ENCODE measurements around the gene AP5M1. TPM values are rescaled to one million over a fixed set of nuclear protein-coding genes. Genes with fewer than 3 reads are reported as not detected.

AP5M1 gene
- total and polyA plus RNA-seq, 4 donors = 11.7 to 36.9 (median 23.3) TPM

- ATAC-seq (ENCODE audit: low FRiP score) = no peak
- DNase-seq = no peak
- no peak overlapping the region for H3K27ac ChIP-seq (ENCODE audit: low read depth in 1 of 2, low read length in 2 of 2)
- WGBS, 2 donors = 71 to 76% methylated on average over 2 of the region's 2 CpGs
- H3K36me3 ChIP-seq (ENCODE audit: control insufficient read depth in 1 of 2, insufficient read depth in 2 of 2, low read length in 1 of 2) = peaks cover 0 to 3% of the 10 kb centered on the region in 2 donors
- H3K27me3 ChIP-seq (ENCODE audit: control insufficient read depth in 1 of 2, insufficient read depth in 2 of 2, low read length in 1 of 2) = no peaks in the 10 kb centered on the region
- intact Hi-C loops (cut with DNase I) = no loop called here
- no peaks in the 10 kb centered on the region for H3K9me3 ChIP-seq (ENCODE audit: control insufficient read depth, low read length)
- peaks cover 2 to 4% of the 10 kb centered on the region in 2 donors for H3K4me1 ChIP-seq (ENCODE audit: control insufficient read depth in 1 of 2, insufficient read depth in 2 of 2, low read length in 2 of 2)
- H3K4me3 ChIP-seq (ENCODE audit: low read length in 2 of 2) = no peak overlapping the region
These were observed 5.8 kb downstream of the AP5M1 start for GRCh38 chr14:57274551-57274950.

- Histone ChIP-seq H3K9me3 (ENCODE audit: control insufficient read depth, low read length) (no peaks in the 10 kb centered on the region), H3K27me3 (ENCODE audit: control insufficient read depth in 1 of 2, insufficient read depth in 2 of 2, low read length in 1 of 2) (no peaks in the 10 kb centered on the region), H3K36me3 (ENCODE audit: control insufficient read depth in 1 of 2, insufficient read depth in 2 of 2, low read length in 1 of 2) (peaks cover 0 to 3% of the 10 kb centered on the region in 2 donors), H3K4me3 (ENCODE audit: low read length in 2 of 2) (no peak overlapping the region), H3K27ac (ENCODE audit: low read depth in 1 of 2, low read length in 2 of 2) (no peak overlapping the region), H3K4me1 (ENCODE audit: control insufficient read depth in 1 of 2, insufficient read depth in 2 of 2, low read length in 2 of 2) (peaks cover 0 to 4% of the 10 kb centered on the region in 2 donors)
- DNase-seq (no peak), ATAC-seq (ENCODE audit: low FRiP score) (no peak)
- 88 to 96% methylated on average over 2 of the region's 2 CpGs for WGBS, 2 donors
- intact Hi-C loops (cut with DNase I) = no loop called here
These were observed 6.4 kb downstream of the AP5M1 start for GRCh38 chr14:57275023-57275664.

GRCh38 chr14:57277062-57277461 is 8.3 kb downstream of the AP5M1 start:
- H3K4me1 ChIP-seq (ENCODE audit: control insufficient read depth in 1 of 2, insufficient read depth in 2 of 2, low read length in 2 of 2) = no peaks in the 10 kb centered on the region
- 96 to 97% methylated on average over 3 of the region's 3 CpGs for WGBS, 2 donors
- intact Hi-C loops (cut with DNase I) = no loop called here
- H3K36me3 ChIP-seq (ENCODE audit: control insufficient read depth in 1 of 2, insufficient read depth in 2 of 2, low read length in 1 of 2) = peaks cover 0 to 3% of the 10 kb centered on the region in 2 donors
- H3K9me3 ChIP-seq (ENCODE audit: control insufficient read depth, low read length) = no peaks in the 10 kb centered on the region
- H3K27me3 ChIP-seq (ENCODE audit: control insufficient read depth in 1 of 2, insufficient read depth in 2 of 2, low read length in 1 of 2) = no peaks in the 10 kb centered on the region
- DNase-seq (no peak), ATAC-seq (ENCODE audit: low FRiP score) (no peak)
- H3K27ac ChIP-seq (ENCODE audit: low read depth in 1 of 2, low read length in 2 of 2) = no peak overlapping the region
- H3K4me3 ChIP-seq (ENCODE audit: low read length in 2 of 2) = no peak overlapping the region

GRCh38 chr14:57287745-57288144 is 19.0 kb downstream of the AP5M1 start:
- 84 to 85% methylated on average over 2 of the region's 2 CpGs for WGBS, 2 donors
- peaks cover 0 to 7% of the 10 kb centered on the region in 2 donors for H3K36me3 ChIP-seq (ENCODE audit: control insufficient read depth in 1 of 2, insufficient read depth in 2 of 2, low read length in 1 of 2)

GRCh38 chr14:57290751-57291150 is 22.0 kb downstream of the AP5M1 start:
- Histone ChIP-seq H3K4me1 (ENCODE audit: control insufficient read depth in 1 of 2, insufficient read depth in 2 of 2, low read length in 2 of 2) (no peaks in the 10 kb centered on the region), H3K27ac (ENCODE audit: low read depth in 1 of 2, low read length in 2 of 2) (no peak overlapping the region), H3K36me3 (ENCODE audit: control insufficient read depth in 1 of 2, insufficient read depth in 2 of 2, low read length in 1 of 2) (peaks cover 0 to 3% of the 10 kb centered on the region in 2 donors), H3K27me3 (ENCODE audit: control insufficient read depth in 1 of 2, insufficient read depth in 2 of 2, low read length in 1 of 2) (no peaks in the 10 kb centered on the region), H3K9me3 (ENCODE audit: control insufficient read depth, low read length) (no peaks in the 10 kb centered on the region), H3K4me3 (ENCODE audit: low read length in 2 of 2) (no peak overlapping the region)
- intact Hi-C loops (cut with DNase I) = no loop called here
- 80% methylated on average over 5 of the region's 5 CpGs for WGBS, 2 donors
- ATAC-seq (ENCODE audit: low FRiP score) (no peak), DNase-seq (no peak)

More at GRCh38 chr14:57287745-57288144, 19.0 kb downstream of the AP5M1 start:
- Histone ChIP-seq H3K27me3 (ENCODE audit: control insufficient read depth in 1 of 2, insufficient read depth in 2 of 2, low read length in 1 of 2) (no peaks in the 10 kb centered on the region), H3K27ac (ENCODE audit: low read depth in 1 of 2, low read length in 2 of 2) (no peak overlapping the region), H3K9me3 (ENCODE audit: control insufficient read depth, low read length) (no peaks in the 10 kb centered on the region), H3K4me1 (ENCODE audit: control insufficient read depth in 1 of 2, insufficient read depth in 2 of 2, low read length in 2 of 2) (no peaks in the 10 kb centered on the region), H3K4me3 (ENCODE audit: low read length in 2 of 2) (no peak overlapping the region)
- DNase-seq (no peak), ATAC-seq (ENCODE audit: low FRiP score) (no peak)
- intact Hi-C loops (cut with DNase I) = no loop called here

- no peak for ATAC-seq (ENCODE audit: low FRiP score)
- Histone ChIP-seq H3K9me3 (ENCODE audit: control insufficient read depth, low read length) (no peaks in the 10 kb centered on the region), H3K27ac (ENCODE audit: low read depth in 1 of 2, low read length in 2 of 2) (no peak overlapping the region), H3K27me3 (ENCODE audit: control insufficient read depth in 1 of 2, insufficient read depth in 2 of 2, low read length in 1 of 2) (no peaks in the 10 kb centered on the region), H3K36me3 (ENCODE audit: control insufficient read depth in 1 of 2, insufficient read depth in 2 of 2, low read length in 1 of 2) (peaks cover 0 to 3% of the 10 kb centered on the region in 2 donors), H3K4me1 (ENCODE audit: control insufficient read depth in 1 of 2, insufficient read depth in 2 of 2, low read length in 2 of 2) (no peaks in the 10 kb centered on the region), H3K4me3 (ENCODE audit: low read length in 2 of 2) (no peak overlapping the region)
- intact Hi-C loops (cut with DNase I) = no loop called here
- DNase-seq = no peak
- 61 to 65% methylated on average over 6 of the region's 6 CpGs for WGBS, 2 donors
These were observed 23.2 kb downstream of the AP5M1 start for GRCh38 chr14:57291692-57292647.

GRCh38 chr14:57293866-57294837 is 25.4 kb downstream of the AP5M1 start:
- whole genome bisulfite sequencing, 2 donors = 96 to 97% methylated on average over 1 of the region's 1 CpG
- no peaks in the 10 kb centered on the region for H3K4me1 ChIP-seq (ENCODE audit: control insufficient read depth in 1 of 2, insufficient read depth in 2 of 2, low read length in 2 of 2)
- H3K4me3 ChIP-seq (ENCODE audit: low read length in 2 of 2) = no peak overlapping the region
- ATAC-seq (ENCODE audit: low FRiP score) (no peak), DNase-seq (no peak)
- no peaks in the 10 kb centered on the region for H3K36me3 ChIP-seq (ENCODE audit: control insufficient read depth in 1 of 2, insufficient read depth in 2 of 2, low read length in 1 of 2)
- H3K27ac ChIP-seq (ENCODE audit: low read depth in 1 of 2, low read length in 2 of 2) = no peak overlapping the region
- no peaks in the 10 kb centered on the region for H3K9me3 ChIP-seq (ENCODE audit: control insufficient read depth, low read length)
- H3K27me3 ChIP-seq (ENCODE audit: control insufficient read depth in 1 of 2, insufficient read depth in 2 of 2, low read length in 1 of 2) = no peaks in the 10 kb centered on the region
- intact Hi-C loops (cut with DNase I) = no loop called here

- H3K9me3 ChIP-seq (ENCODE audit: control insufficient read depth, low read length) = no peaks in the 10 kb centered on the region
- ATAC-seq (ENCODE audit: low FRiP score) = no peak
- no peaks in the 10 kb centered on the region for H3K27me3 ChIP-seq (ENCODE audit: control insufficient read depth in 1 of 2, insufficient read depth in 2 of 2, low read length in 1 of 2)
- no peaks in the 10 kb centered on the region for H3K36me3 ChIP-seq (ENCODE audit: control insufficient read depth in 1 of 2, insufficient read depth in 2 of 2, low read length in 1 of 2)
- no peak overlapping the region for H3K27ac ChIP-seq (ENCODE audit: low read depth in 1 of 2, low read length in 2 of 2)
- no peak for DNase-seq
- intact Hi-C loops (cut with DNase I) = no loop called here
- H3K4me3 ChIP-seq (ENCODE audit: low read length in 2 of 2) = no peak overlapping the region
- no peaks in the 10 kb centered on the region for H3K4me1 ChIP-seq (ENCODE audit: control insufficient read depth in 1 of 2, insufficient read depth in 2 of 2, low read length in 2 of 2)
- WGBS, 2 donors = 28 to 43% methylated on average over 1 of the region's 1 CpG
These were observed 26.5 kb downstream of the AP5M1 start for GRCh38 chr14:57295239-57295638.
